DMS 273 (cell line): ENCODE results near the gene PRDM1.
"Not testable (repeated sequence)": the region's sequence is repeated elsewhere in the genome, so short reads cannot be mapped to it uniquely, and the experiment has no call there.

ENCODE experiments used
- DNase-seq: peaks from one replicate; lab custom pipeline; 2025; ENCODE audit not compliant: unreplicated experiment; lab: John Stamatoyannopoulos, UW

PRDM1 gene

DNA sequence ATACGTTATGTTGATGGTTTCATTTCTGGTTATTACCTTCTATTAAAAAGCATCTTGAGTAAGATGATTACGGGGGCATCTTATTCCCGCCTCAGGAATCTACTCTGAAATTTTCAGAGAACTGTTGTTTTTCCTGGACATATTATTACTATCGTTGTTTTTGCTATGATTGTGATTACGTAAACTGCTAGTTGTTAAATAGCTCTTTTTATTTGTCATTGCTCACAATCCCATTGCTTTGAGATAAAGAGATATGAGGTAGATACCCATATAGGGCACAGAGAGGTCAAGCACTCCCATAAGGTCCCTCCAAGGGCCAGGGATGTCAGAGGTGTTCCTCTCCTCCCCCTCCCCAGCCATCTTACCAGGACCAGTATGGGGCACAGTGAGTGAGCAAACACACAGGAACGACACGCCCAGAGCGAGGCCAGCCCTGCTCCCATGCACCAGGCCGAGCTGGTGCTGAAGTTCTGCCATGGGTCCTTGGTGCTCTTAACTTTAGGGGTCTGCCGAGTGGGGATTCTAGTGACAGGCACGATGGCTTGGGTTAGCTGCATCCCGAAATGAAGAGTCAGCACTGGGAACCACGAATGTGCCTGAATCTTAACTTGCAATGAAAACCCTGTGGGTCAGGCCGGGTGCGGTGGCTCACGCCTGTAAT is 49.9 kb downstream of the PRDM1 start:
- DNase-seq = no peak

DNA sequence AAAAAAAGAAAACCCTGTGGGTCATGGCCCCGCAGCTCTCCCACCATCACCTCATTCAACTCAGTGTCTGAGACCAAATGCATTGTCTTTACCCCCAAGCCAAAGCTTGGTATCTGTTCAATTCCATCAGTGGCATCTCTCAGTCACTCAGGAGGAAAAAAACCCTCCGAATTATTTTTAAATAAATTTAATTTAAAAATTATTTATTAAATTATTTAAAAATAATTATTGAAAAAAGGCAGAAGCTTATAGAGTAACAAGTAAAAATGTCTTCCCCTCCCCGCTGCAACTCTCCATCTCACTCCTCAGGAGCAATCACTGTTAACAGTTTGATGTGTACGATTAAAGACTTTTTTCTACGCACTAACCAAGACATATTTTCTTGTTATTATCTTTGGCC is 50.7 kb downstream of the PRDM1 start:
- DNase-seq = no peak

DNA sequence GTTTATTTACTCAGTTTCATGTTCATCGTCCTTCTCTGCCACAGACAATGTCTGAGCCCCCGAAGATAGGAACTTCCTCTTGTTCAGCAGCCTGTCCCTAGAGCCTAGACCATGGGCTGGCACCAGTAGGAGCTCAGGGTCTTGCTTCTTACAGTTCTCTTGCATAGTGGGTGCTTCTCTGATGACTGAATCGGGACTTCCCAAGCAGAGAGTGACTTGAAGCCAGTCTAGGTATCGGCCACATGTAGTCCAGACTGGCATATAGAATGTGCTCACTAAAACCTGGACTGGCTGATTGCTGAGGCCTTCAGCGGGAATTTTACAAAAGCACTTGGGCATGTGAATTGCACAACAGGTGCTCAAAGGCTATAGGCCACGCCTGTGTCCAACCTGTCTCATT is 52.0 kb downstream of the PRDM1 start:
- no peak for DNase-seq

GRCh38 chr6:106141441-106142237 is 55.5 kb downstream of the PRDM1 start:
- DNase-seq = no peak

GRCh38 chr6:106142876-106143431 is 56.8 kb downstream of the PRDM1 start:
- no peak for DNase-seq

GRCh38 chr6:106143665-106144064 is 57.5 kb downstream of the PRDM1 start:
- DNase-seq = no peak

DNA sequence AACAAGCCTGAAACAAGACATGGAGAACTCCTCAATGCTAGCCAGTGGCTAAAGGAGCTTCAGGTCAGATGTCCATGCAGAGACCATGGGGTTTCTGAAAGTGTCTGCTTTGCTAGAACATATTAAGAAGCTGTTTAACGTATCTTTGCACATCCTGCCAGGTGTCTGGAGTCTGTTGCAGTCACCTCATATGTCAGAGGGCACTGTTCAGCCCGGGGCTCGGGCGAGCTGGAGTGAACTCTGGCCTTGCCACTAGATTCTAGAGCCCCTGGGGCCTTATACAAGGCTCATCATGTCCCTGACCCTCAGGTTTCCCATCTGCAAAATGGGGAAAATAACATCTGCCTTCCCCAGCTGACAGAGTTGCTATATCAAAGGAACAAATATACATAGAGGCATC is 59.0 kb downstream of the PRDM1 start:
- DNase-seq = no peak

DNA sequence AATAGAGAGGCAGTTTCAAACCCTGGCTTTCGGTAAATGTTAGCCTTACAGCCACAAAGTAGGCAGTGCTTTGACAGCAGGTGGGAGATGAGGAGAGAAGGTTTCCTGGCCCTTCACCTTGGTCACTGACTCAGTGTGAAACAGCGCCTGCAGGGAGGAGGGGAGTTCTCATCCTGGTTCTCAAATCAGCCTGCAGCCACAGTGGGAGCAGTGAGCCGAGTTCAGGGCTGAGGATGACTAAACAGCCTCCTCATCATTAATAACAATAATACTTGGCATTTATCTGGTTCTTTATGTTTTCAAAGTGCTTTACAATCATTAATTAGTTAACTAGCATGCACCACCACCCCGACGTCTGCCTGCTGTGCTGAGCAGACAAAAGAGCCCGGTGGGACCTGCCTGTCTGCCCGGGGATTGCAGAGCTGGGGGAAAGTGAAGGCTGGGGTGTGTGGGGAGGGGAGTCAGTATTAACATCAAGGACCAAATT is 59.6 kb downstream of the PRDM1 start:
- DNase-seq = no peak

GRCh38 chr6:106146852-106147351 is 60.8 kb downstream of the PRDM1 start:
- no peak for DNase-seq

DNA sequence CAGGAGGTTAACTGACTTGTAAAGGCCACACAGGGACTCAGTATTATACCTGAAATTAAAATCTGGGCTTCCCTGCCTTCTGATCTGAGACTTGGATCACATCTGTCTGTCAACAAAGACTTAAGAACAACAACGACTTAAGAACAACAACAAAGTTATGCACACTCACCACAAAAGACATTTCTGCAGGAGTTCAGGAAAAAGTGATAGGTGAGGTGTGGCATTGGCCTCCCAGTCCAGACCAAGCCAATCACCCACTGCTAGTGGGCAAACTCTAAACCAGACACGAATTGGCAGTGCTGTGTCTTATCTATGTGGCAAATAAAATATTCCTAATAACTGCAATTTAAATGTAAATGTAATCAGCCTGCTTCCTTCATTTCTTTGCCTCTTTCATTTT is 61.3 kb downstream of the PRDM1 start:
- no peak for DNase-seq

GRCh38 chr6:106149472-106150069 is 63.4 kb downstream of the PRDM1 start:
- no peak for DNase-seq

GRCh38 chr6:106152476-106152875 is 66.3 kb downstream of the PRDM1 start:
- not testable (repeated sequence) for DNase-seq

GRCh38 chr6:106152952-106153351 is 66.8 kb downstream of the PRDM1 start:
- DNase-seq = no peak

- no peak for DNase-seq
These were observed 68.2 kb downstream of the PRDM1 start for GRCh38 chr6:106154326-106154725.

GRCh38 chr6:106155219-106155830 is 69.2 kb downstream of the PRDM1 start:
- no peak for DNase-seq

GRCh38 chr6:106156413-106156812 is 70.3 kb downstream of the PRDM1 start:
- no peak for DNase-seq

GRCh38 chr6:106156863-106157262 is 70.7 kb downstream of the PRDM1 start:
- DNase-seq = no peak

GRCh38 chr6:106158816-106159215 is 72.7 kb downstream of the PRDM1 start:
- DNase-seq = no peak
